ENCODE results near the gene MTRFR.
"Not testable (repeated sequence)": the region's sequence is repeated elsewhere in the genome, so short reads cannot be mapped to it uniquely, and the experiment has no call there.

The MTRFR gene

GRCh38 chr12:123251403-123252076 lies 18.3 kb downstream of the MTRFR start:
- CTCF ChIA-PET, result interaction anchor here (1.0 kb wide), 1 partner anchor 13 kb away, joined by 3 read pairs; no protein-coding TSS in a partner anchor
- POLR2A ChIA-PET, result interaction anchor here (6.2 kb wide), 1 partner anchor 19 kb away, joined by 48 read pairs; the partner anchor contains the start of genes MPHOSPH9 and MTRFR
- no peak for DNase-seq (ENCODE audit: extremely low spot score)
- no peak for TF ChIP-seq L3MBTL2 (conservative IDR thresholded peaks at IDR 0.05)
- TF ChIP-seq BHLHE40 (IDR thresholded peaks at IDR 0.05; ENCODE audit: borderline replicate concordance), result no peak
- TF ChIP-seq NFRKB (IDR thresholded peaks at IDR 0.05), result no peak
- no peak for TF ChIP-seq ARNT (IDR thresholded peaks at IDR 0.05)
- no peak for TF ChIP-seq CTBP1 (IDR thresholded peaks at IDR 0.05; ENCODE audit: borderline replicate concordance)
- TF ChIP-seq FOXM1 (IDR thresholded peaks at IDR 0.05; ENCODE audit: borderline replicate concordance), result no peak
- TF ChIP-seq ELF4 (IDR thresholded peaks at IDR 0.05), result no peak

GRCh38 chr12:123252365-123252764 lies 19.1 kb downstream of the MTRFR start:
- peak; percentile 71 for TF ChIP-seq PKNOX1 (IDR thresholded peaks at IDR 0.05)
- DNase-seq (ENCODE audit: extremely low spot score), result not testable (repeated sequence)
- POLR2A ChIA-PET, result interaction anchor here (6.2 kb wide), 1 partner anchor 20 kb away, joined by 48 read pairs; the partner anchor contains the start of genes MPHOSPH9 and MTRFR
- CTCF ChIA-PET, result interaction anchor here (1.0 kb wide), 1 partner anchor 14 kb away, joined by 3 read pairs; no protein-coding TSS in a partner anchor

- TF ChIP-seq ARNT (IDR thresholded peaks at IDR 0.05) (no peak), PKNOX1 (IDR thresholded peaks at IDR 0.05) (no peak), TARDBP (IDR thresholded peaks at IDR 0.05) (no peak), ZNF384 (IDR thresholded peaks at IDR 0.05) (no peak), BHLHE40 (IDR thresholded peaks at IDR 0.05; ENCODE audit: borderline replicate concordance) (no peak)
- ChIA-PET POLR2A (interaction anchor here (1.7 kb wide), 1 partner anchor 21 kb away, joined by 7 read pairs; the partner anchor contains the start of genes MPHOSPH9 and MTRFR), CTCF (interaction anchor here (1.2 kb wide), 1 partner anchor 16 kb away, joined by 4 read pairs; no protein-coding TSS in a partner anchor)
- no peak for DNase-seq (ENCODE audit: extremely low spot score)
Observed at GRCh38 chr12:123253641-123254459, 20.6 kb downstream of the MTRFR start.

- TF ChIP-seq FOXK2 (IDR thresholded peaks at IDR 0.05), result no peak
- TF ChIP-seq HDGF (IDR thresholded peaks at IDR 0.05; ENCODE audit: borderline replicate concordance), result no peak
- TF ChIP-seq SUZ12 (IDR thresholded peaks at IDR 0.05), result no peak
- POLR2A ChIA-PET, result interaction anchor here (1.4 kb wide), 1 partner anchor 22 kb away, joined by 4 read pairs; the partner anchor contains the start of gene MPHOSPH9
- CTCF ChIA-PET, result no interaction called here
- no peak for DNase-seq (ENCODE audit: extremely low spot score)
Observed at GRCh38 chr12:123254853-123255446, 21.7 kb downstream of the MTRFR start.

GRCh38 chr12:123258593-123258992 lies 25.4 kb downstream of the MTRFR start:
- ChIA-PET CTCF (no interaction called here), POLR2A (interaction anchor here (2.9 kb wide), 1 partner anchor 25 kb away, joined by 12 read pairs; the partner anchor contains the start of genes MPHOSPH9 and MTRFR)
- no peak for DNase-seq (ENCODE audit: extremely low spot score)
- no peak for TF ChIP-seq SUZ12 (IDR thresholded peaks at IDR 0.05)
- no peak for TF ChIP-seq BHLHE40 (IDR thresholded peaks at IDR 0.05; ENCODE audit: borderline replicate concordance)
- no peak for TF ChIP-seq CTBP1 (IDR thresholded peaks at IDR 0.05; ENCODE audit: borderline replicate concordance)
- TF ChIP-seq FOXK2 (IDR thresholded peaks at IDR 0.05), result no peak
- no peak for TF ChIP-seq LEF1 (IDR thresholded peaks at IDR 0.05; ENCODE audit: borderline replicate concordance)
- TF ChIP-seq TARDBP (IDR thresholded peaks at IDR 0.05), result no peak
- TF ChIP-seq ELF4 (IDR thresholded peaks at IDR 0.05), result no peak
- no peak for TF ChIP-seq FOXM1 (IDR thresholded peaks at IDR 0.05; ENCODE audit: borderline replicate concordance)

GRCh38 chr12:123260081-123260480 lies 26.8 kb downstream of the MTRFR start:
- TF ChIP-seq ELF4 (IDR thresholded peaks at IDR 0.05) (no peak), FOXA1 (IDR thresholded peaks at IDR 0.05) (no peak)
- POLR2A ChIA-PET, result no interaction called here
- CTCF ChIA-PET, result no interaction called here
- no peak for DNase-seq (ENCODE audit: extremely low spot score)

GRCh38 chr12:123261196-123261595 lies 28.0 kb downstream of the MTRFR start:
- no peak for DNase-seq (ENCODE audit: extremely low spot score)
- ChIA-PET CTCF (no interaction called here), POLR2A (no interaction called here)
- no peak for TF ChIP-seq ELF4 (IDR thresholded peaks at IDR 0.05)
- no peak for TF ChIP-seq SUZ12 (IDR thresholded peaks at IDR 0.05)
- no peak for TF ChIP-seq SP1 (IDR thresholded peaks at IDR 0.05)
- TF ChIP-seq TARDBP (IDR thresholded peaks at IDR 0.05), result no peak
- TF ChIP-seq CTBP1 (IDR thresholded peaks at IDR 0.05; ENCODE audit: borderline replicate concordance), result no peak
- TF ChIP-seq PKNOX1 (IDR thresholded peaks at IDR 0.05), result no peak
- TF ChIP-seq ARNT (IDR thresholded peaks at IDR 0.05), result no peak
- TF ChIP-seq FOXK2 (IDR thresholded peaks at IDR 0.05), result no peak
- no peak for TF ChIP-seq FOXA1 (IDR thresholded peaks at IDR 0.05)
- TF ChIP-seq NFRKB (IDR thresholded peaks at IDR 0.05), result no peak
- TF ChIP-seq FOXM1 (IDR thresholded peaks at IDR 0.05; ENCODE audit: borderline replicate concordance), result no peak
- no peak for TF ChIP-seq BHLHE40 (IDR thresholded peaks at IDR 0.05; ENCODE audit: borderline replicate concordance)
- no peak for TF ChIP-seq L3MBTL2 (conservative IDR thresholded peaks at IDR 0.05)
- no peak for TF ChIP-seq LEF1 (IDR thresholded peaks at IDR 0.05; ENCODE audit: borderline replicate concordance)
- TF ChIP-seq HDGF (IDR thresholded peaks at IDR 0.05; ENCODE audit: borderline replicate concordance), result no peak
- no peak for TF ChIP-seq ZNF384 (IDR thresholded peaks at IDR 0.05)
